H1 (cell line): Measurements from ENCODE around the gene UBE2G2. TPM values are rescaled to one million over a fixed set of nuclear protein-coding genes. Genes with fewer than 3 reads are reported as not detected.

Experiments used
- GABPA ChIP-seq: IDR thresholded peaks from 2 replicates; pipeline ENCODE4 v1.6.1; 2011; ENCODE audit warnings: mild to moderate bottlenecking, low read length, moderate library complexity, borderline replicate concordance; ENCODE audit not compliant: insufficient read depth
- RXRA ChIP-seq: IDR thresholded peaks from 2 replicates; pipeline ENCODE4 v1.6.1; 2011; ENCODE audit warnings: low read depth, mild to moderate bottlenecking, low read length, moderate library complexity; ENCODE audit not compliant: insufficient read depth
- SRF ChIP-seq: IDR thresholded peaks from 2 replicates; pipeline ENCODE4 v1.6.1; 2011; ENCODE audit warnings: mild to moderate bottlenecking, low read depth, low read length, moderate library complexity
- TAF1 ChIP-seq: IDR thresholded peaks from 2 replicates; pipeline ENCODE4 v1.6.1; 2011; ENCODE audit warnings: mild to moderate bottlenecking, low read depth, low read length
- TCF12 ChIP-seq: IDR thresholded peaks from 2 replicates; pipeline ENCODE4 v1.6.1; 2011; ENCODE audit warnings: low read depth, mild to moderate bottlenecking, low read length
- polyA plus RNA-seq, 7 experiments: library from polyadenylated mRNA; depleted of rRNA in 3 of 7; stranded (reverse) in 5 of 7; unstranded in 2 of 7; fragments of >200 nt in 5 of 7; fragments of 200-250 nt in 2 of 7; gene quantifications; 1 replicate in 5 of 7; 2 replicates in 1 of 7; 4 replicates in 1 of 7; pipeline versions ENCODE4 v1.2.1 to v1.2.3, GENCODE V29; 2011 to 2013; ENCODE audit warnings: missing spikeins in 2 of 7, mixed read lengths in 2 of 7
- total RNA-seq: library from RNA; stranded (reverse); fragmentation: NEBNext Ultra II Directional; extraction: Animal tissue kit (Norgen Biotek cat#: 25700); gene quantifications from 2 replicates; pipeline ENCODE4 v1.2.1, GENCODE V29; 2021

The UBE2G2 gene
- total and polyA plus RNA-seq, 2 of the 8 experiments (the other 6 are each of a cell fraction or from before 2014, with no cell fraction given): 96.3 to 101 TPM

DNA sequence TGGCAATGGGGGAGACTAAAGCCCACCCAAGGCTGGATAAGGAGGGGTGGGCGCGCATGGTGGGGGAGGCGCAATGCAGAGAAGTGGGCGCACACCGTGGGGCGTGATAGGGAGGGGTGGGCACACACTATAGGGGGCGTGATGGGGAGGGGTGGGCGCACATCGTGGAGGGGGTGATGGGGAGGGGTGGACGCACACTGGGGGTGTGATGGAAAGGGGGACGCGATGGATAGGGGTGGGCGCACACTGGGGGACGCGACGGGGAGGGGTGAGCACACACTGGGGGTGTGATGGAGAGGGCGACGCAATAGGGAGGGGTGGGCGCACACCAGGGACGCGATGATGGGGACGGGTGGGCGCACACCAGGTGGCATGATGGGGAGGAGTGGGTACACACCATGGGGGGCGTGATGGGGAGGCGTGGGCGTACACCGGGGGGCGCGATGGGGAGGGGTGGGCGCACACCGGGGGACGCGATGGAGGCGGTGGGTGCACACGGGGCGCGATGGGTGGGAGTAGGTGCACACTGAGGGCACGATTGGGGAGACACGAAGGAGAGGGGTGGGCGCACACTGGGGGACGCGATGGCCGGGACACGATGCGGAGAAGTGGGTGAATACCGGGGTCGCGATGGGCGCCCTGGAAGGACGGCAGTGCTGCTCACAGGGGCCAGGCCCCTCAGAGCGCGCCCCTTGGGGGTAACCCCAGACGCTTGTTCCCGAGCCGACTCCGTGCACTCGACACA is 15.3 kb upstream of the UBE2G2 start (continued):
- TF ChIP-seq TCF12 (no peak), GABPA (no peak), SRF (no peak), TAF1 (no peak), RXRA (no peak)
- TF ChIP-seq, all 59 proteins: peak for 0
